Stomach (tissue), 4 donors: ENCODE data around the gene HSD17B12.

Experiments
- CTCF ChIP-seq, 7 experiments: fragments of 450-650 bp in 4 of 7; fragments of 200-600 bp in 3 of 7; sonication (generic) in 3 of 7; IDR thresholded peaks; one replicate each; pipeline ENCODE4 v1.5.1; 2016 to 2019; ENCODE audit warnings: antibody characterized with exemption in 7 of 7, control low read depth in 2 of 7, mild to moderate bottlenecking in 1 of 7
- POLR2A ChIP-seq, 4 donors: fragments of 450-650 bp; IDR thresholded peaks; one replicate each; pipeline ENCODE4 v1.6.1; 2016; ENCODE audit warnings: antibody characterized with exemption in 4 of 4, control low read depth in 2 of 4, mild to moderate bottlenecking in 1 of 4, moderate library complexity in 1 of 4

GRCh38 chr11:43756575-43756974 lies 76.0 kb downstream of the HSD17B12 start:
- no peak for TF ChIP-seq POLR2A (IDR thresholded peaks at IDR 0.05)
- TF ChIP-seq CTCF (IDR thresholded peaks at IDR 0.05): no peak
